HEK293 (cell line): ENCODE results near the gene STK10.

ENCODE experiments used
- CTCF ChIA-PET: fragments of 350-600 bp; formaldehyde crosslinking; extraction: SDS; loops from one replicate; lab custom pipeline; 2021; ENCODE audit warnings: antibody characterized with exemption; lab: Yijun Ruan, JAX
- POLR2A ChIA-PET: fragments of 300-600 bp; formaldehyde crosslinking; extraction: SDS; loops from one replicate; lab custom pipeline; 2020; ENCODE audit warnings: antibody characterized with exemption, inconsistent platforms; lab: Yijun Ruan, JAX
- H3K27ac ChIP-seq: fragments of 200-500 bp; sonication (Bioruptor generic); 2 replicates; pipeline ENCODE4 v1.5.1; 2014; ENCODE audit warnings: low read depth, low read length, control low read depth, inconsistent platforms; ENCODE audit errors: extremely low read depth
- H3K36me3 ChIP-seq, 2 experiments: fragments of 200-500 bp in 1 of 2; sonication (Bioruptor generic) in 1 of 2; 1 replicate in 1 of 2; 2 replicates in 1 of 2; pipeline ENCODE4 v1.5.1; 2014 to 2017; ENCODE audit warnings: inconsistent platforms in 2 of 2, low read length in 2 of 2; ENCODE audit not compliant: control insufficient read depth in 2 of 2, insufficient read depth in 1 of 2
- H3K4me1 ChIP-seq: fragments of 200-500 bp; sonication (Bioruptor generic); 2 replicates; pipeline ENCODE4 v1.5.1; 2014; ENCODE audit warnings: mild to moderate bottlenecking, low read length, inconsistent platforms; ENCODE audit not compliant: control insufficient read depth, insufficient read depth
- H3K4me3 ChIP-seq: 2 replicates; pipeline ENCODE4 v1.5.1; 2011; ENCODE audit warnings: low read depth, mild to moderate bottlenecking, control low read depth, low read length, moderate library complexity
- H3K9me3 ChIP-seq: fragments of 200-500 bp; sonication (Bioruptor generic); 2 replicates; pipeline ENCODE4 v1.5.1; 2014; ENCODE audit warnings: low read depth, low read length, inconsistent platforms; ENCODE audit not compliant: control insufficient read depth, insufficient read depth
- SETDB1 ChIP-seq: IDR thresholded peaks from one replicate; pipeline ENCODE4 v1.6.1; 2017; ENCODE audit warnings: mild to moderate bottlenecking, low read length, moderate library complexity, mixed read lengths; ENCODE audit not compliant: insufficient read length
- ZNF157 ChIP-seq: fragments of 450-650 bp; formaldehyde crosslinking; IDR thresholded peaks from 2 replicates; pipeline ENCODE4 v1.5.1; 2016; ENCODE audit warnings: missing biosample characterization, missing genetic modification characterization
- ZNF302 ChIP-seq: fragments of 450-650 bp; formaldehyde crosslinking; IDR thresholded peaks from 2 replicates; pipeline ENCODE4 v1.5.1; 2016; ENCODE audit warnings: missing biosample characterization, missing genetic modification characterization, low read depth
- ZNF571 ChIP-seq: fragments of 450-650 bp; formaldehyde crosslinking; IDR thresholded peaks from 2 replicates; pipeline ENCODE4 v1.5.0; 2017; ENCODE audit warnings: missing biosample characterization, missing genetic modification characterization
- ZNF585B ChIP-seq: fragments of 450-650 bp; formaldehyde crosslinking; IDR thresholded peaks from 2 replicates; pipeline ENCODE4 v1.5.1; 2016; ENCODE audit warnings: missing biosample characterization, missing genetic modification characterization
- ZNF623 ChIP-seq: fragments of 450-650 bp; formaldehyde crosslinking; IDR thresholded peaks from 2 replicates; pipeline ENCODE4 v1.5.1; 2016; ENCODE audit warnings: missing biosample characterization, missing genetic modification characterization
- ZNF664 ChIP-seq: fragments of 450-650 bp; formaldehyde crosslinking; IDR thresholded peaks from 2 replicates; pipeline ENCODE4 v1.5.1; 2016; ENCODE audit warnings: missing biosample characterization, missing genetic modification characterization
- ZNF76 ChIP-seq: fragments of 450-650 bp; formaldehyde crosslinking; IDR thresholded peaks from 2 replicates; pipeline ENCODE4; 2016; ENCODE audit warnings: low read depth, missing biosample characterization, missing genetic modification characterization, borderline replicate concordance
- ZXDB ChIP-seq: fragments of 450-650 bp; formaldehyde crosslinking; IDR thresholded peaks from 2 replicates; pipeline ENCODE4 v1.5.1; 2016; ENCODE audit warnings: missing biosample characterization, missing genetic modification characterization
- TF ChIP-seq, protein P1 (sequence below): fragments of 450-650 bp; IDR thresholded peaks from 2 replicates; pipeline ENCODE4 v1.5.1; 2018; ENCODE audit warnings: missing biosample characterization, mild to moderate bottlenecking, missing genetic modification characterization
- TF ChIP-seq, protein P2 (sequence below): fragments of 450-650 bp; formaldehyde crosslinking; IDR thresholded peaks from 2 replicates; pipeline ENCODE4 v1.5.1; 2016; ENCODE audit warnings: missing biosample characterization, missing genetic modification characterization
- TF ChIP-seq, protein P3 (sequence below): fragments of 450-650 bp; formaldehyde crosslinking; IDR thresholded peaks from 2 replicates; pipeline ENCODE4 v1.5.1; 2017; ENCODE audit warnings: missing biosample characterization, missing genetic modification characterization
- TF ChIP-seq, protein P4 (sequence below): fragments of 450-650 bp; formaldehyde crosslinking; IDR thresholded peaks from 2 replicates; pipeline ENCODE4 v1.5.1; 2016; ENCODE audit warnings: missing biosample characterization, missing genetic modification characterization
- TF ChIP-seq, protein P5 (sequence below): fragments of 450-650 bp; formaldehyde crosslinking; IDR thresholded peaks from 2 replicates; pipeline ENCODE4 v1.5.1; 2016; ENCODE audit warnings: missing biosample characterization, missing genetic modification characterization, borderline replicate concordance

The STK10 gene

DNA sequence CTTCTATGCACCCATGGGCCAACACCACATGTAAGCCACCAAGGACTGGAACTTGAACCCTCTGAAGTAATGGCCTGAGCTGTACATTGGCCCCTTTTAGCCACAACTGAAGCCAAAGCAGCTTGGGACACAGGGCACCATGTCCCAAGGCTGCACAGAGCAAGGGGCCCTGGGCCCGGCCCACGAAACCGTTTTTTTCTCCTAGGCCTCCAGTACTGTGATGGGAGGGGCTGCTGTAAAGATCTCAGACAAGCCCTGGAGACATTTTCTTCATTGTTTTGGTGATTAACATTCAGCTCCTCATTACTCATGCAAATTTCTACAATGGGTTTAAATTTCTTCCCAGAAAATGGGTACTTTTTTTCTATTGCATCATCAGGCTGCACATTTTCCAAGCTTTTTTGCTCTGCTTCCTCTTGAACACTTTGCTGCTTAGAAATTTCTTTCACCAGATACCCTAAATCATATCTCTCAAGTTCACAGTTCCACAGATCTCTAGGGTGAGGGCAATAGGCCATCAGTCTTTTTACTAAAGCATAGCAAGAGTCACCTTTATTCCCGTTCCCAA is 156.0 kb downstream of the STK10 start:
- no peak overlapping the region for H3K27ac ChIP-seq
- H3K4me1 ChIP-seq: no peaks in the 10 kb centered on the region
- H3K36me3 ChIP-seq: no peaks in the 10 kb centered on the region
- ChIA-PET POLR2A (no interaction called here), CTCF (interaction anchor here (0.7 kb wide), 1 partner anchor 489 kb away, joined by 3 read pairs; no protein-coding TSS in a partner anchor)
- TF ChIP-seq SETDB1 (peak; percentile 11), ZNF571 (no peak), ZNF623 (no peak), ZNF585B (tag by site-specific recombination) (peak; percentile 97), ZNF664 (no peak), ZXDB (tag by site-specific recombination) (no peak), ZNF76 (tag by site-specific recombination) (no peak)
- TF ChIP-seq, protein P1, sequence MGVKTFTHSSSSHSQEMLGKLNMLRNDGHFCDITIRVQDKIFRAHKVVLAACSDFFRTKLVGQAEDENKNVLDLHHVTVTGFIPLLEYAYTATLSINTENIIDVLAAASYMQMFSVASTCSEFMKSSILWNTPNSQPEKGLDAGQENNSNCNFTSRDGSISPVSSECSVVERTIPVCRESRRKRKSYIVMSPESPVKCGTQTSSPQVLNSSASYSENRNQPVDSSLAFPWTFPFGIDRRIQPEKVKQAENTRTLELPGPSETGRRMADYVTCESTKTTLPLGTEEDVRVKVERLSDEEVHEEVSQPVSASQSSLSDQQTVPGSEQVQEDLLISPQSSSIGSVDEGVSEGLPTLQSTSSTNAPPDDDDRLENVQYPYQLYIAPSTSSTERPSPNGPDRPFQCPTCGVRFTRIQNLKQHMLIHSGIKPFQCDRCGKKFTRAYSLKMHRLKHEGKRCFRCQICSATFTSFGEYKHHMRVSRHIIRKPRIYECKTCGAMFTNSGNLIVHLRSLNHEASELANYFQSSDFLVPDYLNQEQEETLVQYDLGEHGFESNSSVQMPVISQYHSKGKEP (tag by site-specific recombination): no peak
- TF ChIP-seq, protein P2, sequence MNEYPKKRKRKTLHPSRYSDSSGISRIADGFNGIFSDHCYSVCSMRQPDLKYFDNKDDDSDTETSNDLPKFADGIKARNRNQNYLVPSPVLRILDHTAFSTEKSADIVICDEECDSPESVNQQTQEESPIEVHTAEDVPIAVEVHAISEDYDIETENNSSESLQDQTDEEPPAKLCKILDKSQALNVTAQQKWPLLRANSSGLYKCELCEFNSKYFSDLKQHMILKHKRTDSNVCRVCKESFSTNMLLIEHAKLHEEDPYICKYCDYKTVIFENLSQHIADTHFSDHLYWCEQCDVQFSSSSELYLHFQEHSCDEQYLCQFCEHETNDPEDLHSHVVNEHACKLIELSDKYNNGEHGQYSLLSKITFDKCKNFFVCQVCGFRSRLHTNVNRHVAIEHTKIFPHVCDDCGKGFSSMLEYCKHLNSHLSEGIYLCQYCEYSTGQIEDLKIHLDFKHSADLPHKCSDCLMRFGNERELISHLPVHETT: no peak
- TF ChIP-seq, protein P3, sequence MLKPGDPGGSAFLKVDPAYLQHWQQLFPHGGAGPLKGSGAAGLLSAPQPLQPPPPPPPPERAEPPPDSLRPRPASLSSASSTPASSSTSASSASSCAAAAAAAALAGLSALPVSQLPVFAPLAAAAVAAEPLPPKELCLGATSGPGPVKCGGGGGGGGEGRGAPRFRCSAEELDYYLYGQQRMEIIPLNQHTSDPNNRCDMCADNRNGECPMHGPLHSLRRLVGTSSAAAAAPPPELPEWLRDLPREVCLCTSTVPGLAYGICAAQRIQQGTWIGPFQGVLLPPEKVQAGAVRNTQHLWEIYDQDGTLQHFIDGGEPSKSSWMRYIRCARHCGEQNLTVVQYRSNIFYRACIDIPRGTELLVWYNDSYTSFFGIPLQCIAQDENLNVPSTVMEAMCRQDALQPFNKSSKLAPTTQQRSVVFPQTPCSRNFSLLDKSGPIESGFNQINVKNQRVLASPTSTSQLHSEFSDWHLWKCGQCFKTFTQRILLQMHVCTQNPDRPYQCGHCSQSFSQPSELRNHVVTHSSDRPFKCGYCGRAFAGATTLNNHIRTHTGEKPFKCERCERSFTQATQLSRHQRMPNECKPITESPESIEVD (tag by site-specific recombination): no peak
- TF ChIP-seq, protein P4, sequence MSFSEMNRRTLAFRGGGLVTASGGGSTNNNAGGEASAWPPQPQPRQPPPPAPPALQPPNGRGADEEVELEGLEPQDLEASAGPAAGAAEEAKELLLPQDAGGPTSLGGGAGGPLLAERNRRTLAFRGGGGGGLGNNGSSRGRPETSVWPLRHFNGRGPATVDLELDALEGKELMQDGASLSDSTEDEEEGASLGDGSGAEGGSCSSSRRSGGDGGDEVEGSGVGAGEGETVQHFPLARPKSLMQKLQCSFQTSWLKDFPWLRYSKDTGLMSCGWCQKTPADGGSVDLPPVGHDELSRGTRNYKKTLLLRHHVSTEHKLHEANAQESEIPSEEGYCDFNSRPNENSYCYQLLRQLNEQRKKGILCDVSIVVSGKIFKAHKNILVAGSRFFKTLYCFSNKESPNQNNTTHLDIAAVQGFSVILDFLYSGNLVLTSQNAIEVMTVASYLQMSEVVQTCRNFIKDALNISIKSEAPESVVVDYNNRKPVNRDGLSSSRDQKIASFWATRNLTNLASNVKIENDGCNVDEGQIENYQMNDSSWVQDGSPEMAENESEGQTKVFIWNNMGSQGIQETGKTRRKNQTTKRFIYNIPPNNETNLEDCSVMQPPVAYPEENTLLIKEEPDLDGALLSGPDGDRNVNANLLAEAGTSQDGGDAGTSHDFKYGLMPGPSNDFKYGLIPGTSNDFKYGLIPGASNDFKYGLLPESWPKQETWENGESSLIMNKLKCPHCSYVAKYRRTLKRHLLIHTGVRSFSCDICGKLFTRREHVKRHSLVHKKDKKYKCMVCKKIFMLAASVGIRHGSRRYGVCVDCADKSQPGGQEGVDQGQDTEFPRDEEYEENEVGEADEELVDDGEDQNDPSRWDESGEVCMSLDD (tag by site-specific recombination): no peak
- TF ChIP-seq, protein P5, sequence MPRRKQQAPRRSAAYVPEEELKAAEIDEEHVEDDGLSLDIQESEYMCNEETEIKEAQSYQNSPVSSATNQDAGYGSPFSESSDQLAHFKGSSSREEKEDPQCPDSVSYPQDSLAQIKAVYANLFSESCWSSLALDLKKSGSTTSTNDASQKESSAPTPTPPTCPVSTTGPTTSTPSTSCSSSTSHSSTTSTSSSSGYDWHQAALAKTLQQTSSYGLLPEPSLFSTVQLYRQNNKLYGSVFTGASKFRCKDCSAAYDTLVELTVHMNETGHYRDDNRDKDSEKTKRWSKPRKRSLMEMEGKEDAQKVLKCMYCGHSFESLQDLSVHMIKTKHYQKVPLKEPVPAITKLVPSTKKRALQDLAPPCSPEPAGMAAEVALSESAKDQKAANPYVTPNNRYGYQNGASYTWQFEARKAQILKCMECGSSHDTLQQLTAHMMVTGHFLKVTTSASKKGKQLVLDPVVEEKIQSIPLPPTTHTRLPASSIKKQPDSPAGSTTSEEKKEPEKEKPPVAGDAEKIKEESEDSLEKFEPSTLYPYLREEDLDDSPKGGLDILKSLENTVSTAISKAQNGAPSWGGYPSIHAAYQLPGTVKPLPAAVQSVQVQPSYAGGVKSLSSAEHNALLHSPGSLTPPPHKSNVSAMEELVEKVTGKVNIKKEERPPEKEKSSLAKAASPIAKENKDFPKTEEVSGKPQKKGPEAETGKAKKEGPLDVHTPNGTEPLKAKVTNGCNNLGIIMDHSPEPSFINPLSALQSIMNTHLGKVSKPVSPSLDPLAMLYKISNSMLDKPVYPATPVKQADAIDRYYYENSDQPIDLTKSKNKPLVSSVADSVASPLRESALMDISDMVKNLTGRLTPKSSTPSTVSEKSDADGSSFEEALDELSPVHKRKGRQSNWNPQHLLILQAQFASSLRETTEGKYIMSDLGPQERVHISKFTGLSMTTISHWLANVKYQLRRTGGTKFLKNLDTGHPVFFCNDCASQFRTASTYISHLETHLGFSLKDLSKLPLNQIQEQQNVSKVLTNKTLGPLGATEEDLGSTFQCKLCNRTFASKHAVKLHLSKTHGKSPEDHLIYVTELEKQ: no peak
- H3K9me3 ChIP-seq: no peaks in the 10 kb centered on the region
- H3K4me3 ChIP-seq: no peak overlapping the region

DNA sequence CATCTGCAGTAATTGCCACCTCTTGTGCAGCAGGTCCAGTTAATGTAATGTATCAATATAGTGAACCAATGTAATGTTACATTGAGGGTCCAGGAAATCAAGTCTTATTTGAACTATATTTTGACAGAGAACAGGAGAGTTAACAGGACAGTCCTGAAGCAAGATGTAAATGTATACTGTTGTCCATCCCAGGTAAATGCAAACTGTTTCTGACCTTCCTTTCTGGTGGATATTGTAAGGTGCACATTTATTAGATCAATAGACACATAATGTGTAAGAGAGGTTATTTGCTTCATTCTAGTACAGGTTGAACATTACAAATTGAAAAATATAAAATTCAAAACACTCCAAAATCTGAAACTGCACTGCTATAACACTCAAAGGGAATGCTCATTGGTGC is 158.1 kb downstream of the STK10 start:
- H3K9me3 ChIP-seq: no peaks in the 10 kb centered on the region
- TF ChIP-seq ZNF157 (tag by site-specific recombination) (peak; percentile 97), ZNF302 (tag by site-specific recombination) (no peak), SETDB1 (peak; percentile 62)
- TF ChIP-seq, all 188 proteins: peak for 2
- Histone ChIP-seq H3K36me3 (no peaks in the 10 kb centered on the region), H3K27ac (no peak overlapping the region), H3K4me3 (no peak overlapping the region), H3K4me1 (no peaks in the 10 kb centered on the region)
- ChIA-PET CTCF (interaction anchor here (1.1 kb wide), 1 partner anchor 159 kb away, joined by 3 read pairs; no protein-coding TSS in a partner anchor), POLR2A (no interaction called here)
